Activated CD8-positive, alpha-beta T cell treated with anti-CD3 and anti-CD28 coated beads, Interleukin-2, amount 10 ng/mL, durations not matched to agents 7 days and 5 days (primary cell): Measurements from ENCODE around the gene ADAP2. TPM values are rescaled to one million over a fixed set of nuclear protein-coding genes. Genes with fewer than 3 reads are reported as not detected.

Experiments
- ATAC-seq: fragments of 150-1000 bp; cut with Tn5 transposase; one replicate; pipeline ENCODE4 v1.10.0; 2021; ENCODE audit warnings: moderate library complexity
- CTCF ChIA-PET: fragments of 350-600 bp; sonication (Branson Sonifier 250); formaldehyde crosslinking; loops from one replicate; lab custom pipeline; 2021; ENCODE audit warnings: antibody characterized with exemption; lab: Charles Lee
- POLR2A ChIA-PET: fragments of 350-600 bp; sonication (Branson Sonifier 250); formaldehyde crosslinking; loops from one replicate; lab custom pipeline; 2021; ENCODE audit warnings: antibody characterized with exemption; lab: Charles Lee
- DNase-seq: peaks from one replicate; pipeline ENCODE4 v3.0.0-alpha.2; 2020
- H3K27ac Mint-ChIP-seq: one replicate; pipeline ENCODE4 v1.8.0; 2021; ENCODE audit warnings: mild to moderate bottlenecking, mixed read lengths
- H3K27me3 Mint-ChIP-seq: one replicate; pipeline ENCODE4 v1.8.0; 2021; ENCODE audit warnings: low read depth, mixed read lengths
- H3K36me3 Mint-ChIP-seq: one replicate; pipeline ENCODE4 v1.8.0; 2021; ENCODE audit warnings: low read depth, mixed read lengths
- H3K4me1 Mint-ChIP-seq: one replicate; pipeline ENCODE4 v1.8.0; 2021; ENCODE audit warnings: low read depth, mixed read lengths
- H3K4me3 Mint-ChIP-seq: one replicate; pipeline ENCODE4 v1.8.0; 2021; ENCODE audit warnings: mild to moderate bottlenecking, mixed read lengths
- H3K9me3 Mint-ChIP-seq: one replicate; pipeline ENCODE4 v1.8.0; 2022; ENCODE audit warnings: mixed read lengths; ENCODE audit not compliant: insufficient read depth
- total RNA-seq, 2 experiments: library from RNA; stranded (reverse); gene quantifications; one replicate each; pipeline ENCODE4 v1.2.3, GENCODE V29; 2021

Gene ADAP2
- total RNA-seq, 2 experiments from 2014 or later: 0.39 to 1.1 TPM

DNA sequence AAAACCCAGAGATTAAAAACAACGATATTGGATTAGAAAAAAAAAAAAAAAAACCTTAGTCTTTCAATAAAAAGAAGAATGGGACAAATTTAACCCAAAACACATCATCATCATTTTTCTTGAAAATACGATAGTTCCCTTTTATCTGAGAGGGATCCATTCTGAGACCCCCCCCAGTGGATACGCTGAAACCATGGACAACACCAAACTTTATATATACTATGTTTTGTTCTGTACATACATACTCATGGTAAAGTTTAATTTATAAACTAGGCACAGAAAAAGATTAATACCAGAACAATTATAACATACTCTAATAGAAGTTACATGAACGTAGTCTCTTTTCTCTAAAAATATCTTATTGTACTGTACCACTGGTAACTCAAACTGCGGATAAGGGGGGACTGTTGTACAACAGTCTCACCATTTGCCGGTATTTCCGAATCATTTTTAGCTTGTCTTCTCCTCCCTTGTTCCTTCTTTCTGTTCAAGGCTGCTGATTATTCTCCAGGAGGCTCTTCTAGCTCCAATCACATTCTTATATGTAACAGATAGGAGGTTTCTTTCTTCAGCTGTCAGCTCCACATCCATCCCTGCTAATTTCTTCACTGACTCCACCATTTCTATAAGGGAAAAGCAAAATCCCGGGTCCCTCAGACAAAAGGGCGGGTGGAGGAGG is 86.1 kb downstream of the ADAP2 start:
- Mint-ChIP-seq H3K4me1 (peaks cover 13% of the 10 kb centered on the region), H3K36me3 (no peaks in the 10 kb centered on the region), H3K4me3 (peak overlapping the region; percentile 74), H3K27ac (no peak overlapping the region), H3K27me3 (peaks cover 16% of the 10 kb centered on the region), H3K9me3 (no peaks in the 10 kb centered on the region)
- CTCF ChIA-PET: interaction anchor here (1.0 kb wide), 2 partner anchors 57 to 209 kb away, joined by 3 to 5 read pairs; no protein-coding TSS in a partner anchor
- ATAC-seq: no peak
- no peak for DNase-seq
- POLR2A ChIA-PET: interaction anchor here (0.7 kb wide), 1 partner anchor 521 kb away, joined by 4 read pairs; no protein-coding TSS in a partner anchor

DNA sequence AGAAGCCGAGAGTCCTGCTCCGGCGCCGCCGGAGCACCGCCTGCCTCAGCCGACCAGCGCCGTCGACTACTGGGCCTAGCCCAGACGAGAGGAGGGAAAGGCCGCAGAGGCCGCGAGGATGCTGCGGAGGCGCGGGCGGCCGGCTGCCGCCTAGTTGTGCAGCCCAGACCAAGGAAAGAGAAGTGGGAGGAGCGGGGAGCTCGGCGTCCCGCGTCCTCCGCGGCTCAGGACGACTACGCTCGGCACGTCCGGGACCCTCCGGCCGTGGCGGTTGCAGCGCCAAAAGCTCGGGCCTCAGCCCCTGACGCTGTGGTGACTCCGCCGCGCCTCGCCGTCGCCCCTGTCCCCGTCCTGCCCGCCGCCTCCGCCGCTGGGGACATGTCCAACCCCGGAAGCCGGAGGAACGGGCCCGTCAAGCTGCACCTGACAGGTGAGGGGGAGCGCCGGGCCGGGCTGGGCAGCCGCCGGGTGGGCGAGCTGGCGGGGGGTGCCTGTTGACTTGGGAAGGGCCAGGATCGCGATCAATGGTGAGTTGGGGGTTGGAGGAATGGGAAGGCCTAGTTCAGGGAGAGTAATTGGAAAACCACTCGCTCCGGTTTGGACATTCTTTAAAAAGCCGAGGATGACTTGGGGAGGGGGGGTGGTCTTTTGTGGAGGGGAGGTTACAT is 86.8 kb downstream of the ADAP2 start:
- Mint-ChIP-seq H3K9me3 (no peaks in the 10 kb centered on the region), H3K36me3 (no peaks in the 10 kb centered on the region), H3K4me3 (peak overlapping the region; percentile 74), H3K27me3 (peaks cover 16% of the 10 kb centered on the region), H3K27ac (peak overlapping the region; percentile 13), H3K4me1 (peaks cover 13% of the 10 kb centered on the region)
- ATAC-seq: peak; percentile 84
- DNase-seq: peak; percentile 50
- ChIA-PET POLR2A (interaction anchor here (0.7 kb wide), 1 partner anchor 520 kb away, joined by 4 read pairs; no protein-coding TSS in a partner anchor), CTCF (interaction anchor here (1.0 kb wide), 2 partner anchors 56 to 208 kb away, joined by 3 to 5 read pairs; no protein-coding TSS in a partner anchor)

Other genes starting within 250 kb of the ADAP2 start
- gene CRLF3, start 97.3 kb upstream of the ADAP2 start, total RNA-seq: 10 to 100 TPM; 61.4 to 65.6 TPM
- gene ATAD5, start 90.0 kb upstream of the ADAP2 start, total RNA-seq: 10 to 100 TPM; 33.5 to 37.0 TPM
- gene TEFM, start 15.7 kb upstream of the ADAP2 start, total RNA-seq: 10 to 100 TPM; 11.6 to 15.6 TPM
- 1 to 10 TPM; 5.4 to 7.2 TPM for gene RNF135, start 49.1 kb downstream of the ADAP2 start, total RNA-seq
- 10 to 100 TPM; 16.7 to 17.4 TPM for gene NF1, start 173.0 kb downstream of the ADAP2 start, total RNA-seq